ENCODE results near the gene VPS16. TPM values are rescaled to one million over a fixed set of nuclear protein-coding genes. Genes with fewer than 3 reads are reported as not detected.

VPS16 gene
- total and polyA plus RNA-seq, 2 donors (not counting 1 experiment from before 2014, with no cell fraction given), result 32.9 to 46.1 TPM

- DNase-seq (ENCODE audit: low read depth in 2 of 2), result no peak
- Histone ChIP-seq H3K4me1 (ENCODE audit: control insufficient read depth, extremely low read depth, insufficient read depth, low read length) (no peaks in the 10 kb centered on the region), H3K36me3 (ENCODE audit: control insufficient read depth, insufficient read depth, low read length) (no peaks in the 10 kb centered on the region), H3K27ac (ENCODE audit: insufficient read depth, low read length) (no peak overlapping the region), H3K4me2 (ENCODE audit: extremely low read depth, insufficient read depth, low read length) (no peak overlapping the region), H4K20me1 (ENCODE audit: control insufficient read depth, extremely low read depth, insufficient read depth, low read length) (no peaks in the 10 kb centered on the region), H3K9me3 (ENCODE audit: control insufficient read depth, insufficient read depth, low read depth, low read length) (no peaks in the 10 kb centered on the region), H2AFZ (ENCODE audit: low read length) (no peak overlapping the region), H3K27me3 (ENCODE audit: control insufficient read depth, insufficient read depth, low read length) (no peaks in the 10 kb centered on the region), H3K9ac (ENCODE audit: insufficient read depth, low read length) (no peak overlapping the region), H3K79me2 (ENCODE audit: control insufficient read depth, insufficient read depth, low read length) (no peaks in the 10 kb centered on the region), H3K4me3 (replicated peaks in 1 of 4; ENCODE audit: control extremely low read depth in 1 of 4, insufficient read depth in 1 of 4, low read depth in 3 of 4, low read length in 4 of 4) (no peak overlapping the region)
- no peak for TF ChIP-seq EZH2 (IDR thresholded peaks at IDR 0.05; ENCODE audit: low read length, missing control alignments)
- TF ChIP-seq, protein P1, sequence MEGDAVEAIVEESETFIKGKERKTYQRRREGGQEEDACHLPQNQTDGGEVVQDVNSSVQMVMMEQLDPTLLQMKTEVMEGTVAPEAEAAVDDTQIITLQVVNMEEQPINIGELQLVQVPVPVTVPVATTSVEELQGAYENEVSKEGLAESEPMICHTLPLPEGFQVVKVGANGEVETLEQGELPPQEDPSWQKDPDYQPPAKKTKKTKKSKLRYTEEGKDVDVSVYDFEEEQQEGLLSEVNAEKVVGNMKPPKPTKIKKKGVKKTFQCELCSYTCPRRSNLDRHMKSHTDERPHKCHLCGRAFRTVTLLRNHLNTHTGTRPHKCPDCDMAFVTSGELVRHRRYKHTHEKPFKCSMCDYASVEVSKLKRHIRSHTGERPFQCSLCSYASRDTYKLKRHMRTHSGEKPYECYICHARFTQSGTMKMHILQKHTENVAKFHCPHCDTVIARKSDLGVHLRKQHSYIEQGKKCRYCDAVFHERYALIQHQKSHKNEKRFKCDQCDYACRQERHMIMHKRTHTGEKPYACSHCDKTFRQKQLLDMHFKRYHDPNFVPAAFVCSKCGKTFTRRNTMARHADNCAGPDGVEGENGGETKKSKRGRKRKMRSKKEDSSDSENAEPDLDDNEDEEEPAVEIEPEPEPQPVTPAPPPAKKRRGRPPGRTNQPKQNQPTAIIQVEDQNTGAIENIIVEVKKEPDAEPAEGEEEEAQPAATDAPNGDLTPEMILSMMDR (conservative IDR thresholded peaks at IDR 0.05 in 1 of 2, IDR thresholded peaks at IDR 0.05 in 1 of 2; ENCODE audit: low read depth in 1 of 2, low read length in 2 of 2), result no peak
These were observed 69.4 kb downstream of the VPS16 start for GRCh38 chr20:2909953-2910352.

DNA sequence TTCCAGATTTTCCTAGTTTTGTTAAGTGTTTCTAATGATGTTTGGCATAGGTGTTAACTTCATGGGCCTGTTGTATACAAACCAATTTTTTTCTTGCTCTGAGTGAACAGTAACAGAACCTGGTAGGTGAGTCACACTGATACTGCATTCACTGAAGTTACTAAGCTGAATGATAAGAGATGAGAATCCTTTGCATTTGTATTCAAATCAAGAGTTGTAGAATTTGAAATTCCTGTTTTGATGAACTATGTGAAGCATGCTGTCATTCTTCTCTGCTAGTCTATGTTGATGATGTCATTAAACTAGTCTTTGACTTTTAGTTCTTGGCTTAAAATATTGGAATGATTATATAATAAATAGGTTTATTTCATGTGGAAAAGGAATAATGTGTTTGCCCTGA is 70.7 kb downstream of the VPS16 start:
- H3K4me2 ChIP-seq (ENCODE audit: extremely low read depth, insufficient read depth, low read length), result no peak overlapping the region
- H3K79me2 ChIP-seq (ENCODE audit: control insufficient read depth, insufficient read depth, low read length), result no peaks in the 10 kb centered on the region
- no peaks in the 10 kb centered on the region for H4K20me1 ChIP-seq (ENCODE audit: control insufficient read depth, extremely low read depth, insufficient read depth, low read length)
- no peaks in the 10 kb centered on the region for H3K9me3 ChIP-seq (ENCODE audit: control insufficient read depth, insufficient read depth, low read depth, low read length)
- H3K36me3 ChIP-seq (ENCODE audit: control insufficient read depth, insufficient read depth, low read length), result no peaks in the 10 kb centered on the region
- H3K4me1 ChIP-seq (ENCODE audit: control insufficient read depth, extremely low read depth, insufficient read depth, low read length), result no peaks in the 10 kb centered on the region
- DNase-seq (ENCODE audit: low read depth in 2 of 2), result peak in 1 of 2 donors; percentile 23
- no peak overlapping the region for H3K27ac ChIP-seq (ENCODE audit: insufficient read depth, low read length)
- no peaks in the 10 kb centered on the region for H3K27me3 ChIP-seq (ENCODE audit: control insufficient read depth, insufficient read depth, low read length)
- no peak overlapping the region for H3K9ac ChIP-seq (ENCODE audit: insufficient read depth, low read length)
- TF ChIP-seq, protein P1 (conservative IDR thresholded peaks at IDR 0.05 in 1 of 2, IDR thresholded peaks at IDR 0.05 in 1 of 2; ENCODE audit: low read depth in 1 of 2, low read length in 2 of 2), result no peak
- no peak for TF ChIP-seq EZH2 (IDR thresholded peaks at IDR 0.05; ENCODE audit: low read length, missing control alignments)
- no peak overlapping the region for H3K4me3 ChIP-seq (replicated peaks in 1 of 4; ENCODE audit: control extremely low read depth in 1 of 4, insufficient read depth in 1 of 4, low read depth in 3 of 4, low read length in 4 of 4)
- H2AFZ ChIP-seq (ENCODE audit: low read length), result no peak overlapping the region

- no peak for TF ChIP-seq EZH2 (IDR thresholded peaks at IDR 0.05; ENCODE audit: low read length, missing control alignments)
- TF ChIP-seq, protein P1 (conservative IDR thresholded peaks at IDR 0.05 in 1 of 2, IDR thresholded peaks at IDR 0.05 in 1 of 2; ENCODE audit: low read depth in 1 of 2, low read length in 2 of 2), result no peak
These were observed 73.6 kb downstream of the VPS16 start for GRCh38 chr20:2914160-2914559.

More at GRCh38 chr20:2914160-2914559, 73.6 kb downstream of the VPS16 start:
- Histone ChIP-seq H3K27me3 (ENCODE audit: control insufficient read depth, insufficient read depth, low read length) (no peaks in the 10 kb centered on the region), H3K9me3 (ENCODE audit: control insufficient read depth, insufficient read depth, low read depth, low read length) (no peaks in the 10 kb centered on the region), H4K20me1 (ENCODE audit: control insufficient read depth, extremely low read depth, insufficient read depth, low read length) (no peaks in the 10 kb centered on the region), H3K4me2 (ENCODE audit: extremely low read depth, insufficient read depth, low read length) (no peak overlapping the region), H3K79me2 (ENCODE audit: control insufficient read depth, insufficient read depth, low read length) (no peaks in the 10 kb centered on the region), H3K36me3 (ENCODE audit: control insufficient read depth, insufficient read depth, low read length) (no peaks in the 10 kb centered on the region), H3K27ac (ENCODE audit: insufficient read depth, low read length) (no peak overlapping the region), H3K4me3 (replicated peaks in 1 of 4; ENCODE audit: control extremely low read depth in 1 of 4, insufficient read depth in 1 of 4, low read depth in 3 of 4, low read length in 4 of 4) (no peak overlapping the region), H3K9ac (ENCODE audit: insufficient read depth, low read length) (no peak overlapping the region), H3K4me1 (ENCODE audit: control insufficient read depth, extremely low read depth, insufficient read depth, low read length) (no peaks in the 10 kb centered on the region), H2AFZ (ENCODE audit: low read length) (no peak overlapping the region)
- DNase-seq (ENCODE audit: low read depth in 2 of 2), result peak in 1 of 2 donors; percentile 19

Other genes starting within 250 kb of the VPS16 start
- 114 and 117 TPM in 2 replicates for gene NOP56, start 188.1 kb upstream of the VPS16 start, total RNA-seq
- gene NOP56, start 188.1 kb upstream of the VPS16 start, polyA plus RNA-seq, result 108 and 180 TPM in 2 replicates
- 77.0 and 86.0 TPM in 2 replicates for gene IDH3B, start 176.5 kb upstream of the VPS16 start, total RNA-seq
- gene IDH3B, start 176.5 kb upstream of the VPS16 start, polyA plus RNA-seq, result 98.2 and 130 TPM in 2 replicates
- gene EBF4, start 148.0 kb upstream of the VPS16 start, total RNA-seq, result 0.99 and 2.1 TPM in 2 replicates
- 0.16 and 0.35 TPM in 2 replicates for gene EBF4, start 148.0 kb upstream of the VPS16 start, polyA plus RNA-seq
- 0.50 and 10.3 TPM in 2 replicates for gene CPXM1, start 40.1 kb upstream of the VPS16 start, total RNA-seq
- 0.92 and 11.2 TPM in 2 replicates for gene CPXM1, start 40.1 kb upstream of the VPS16 start, polyA plus RNA-seq
- gene C20orf141, start 25.8 kb upstream of the VPS16 start, total RNA-seq, result not detected in 2 replicates
- 0.36 and 0.57 TPM in 2 replicates for gene C20orf141, start 25.8 kb upstream of the VPS16 start, polyA plus RNA-seq
- gene TMEM239, start 24.4 kb upstream of the VPS16 start, total RNA-seq, result under 0.01 TPM in 1 of 2 replicates, not detected in the other
- gene TMEM239, start 24.4 kb upstream of the VPS16 start, polyA plus RNA-seq, result 0.03 TPM in 1 of 2 replicates, not detected in the other
- 26.4 and 36.0 TPM in 2 replicates for gene PCED1A, start 90 bp upstream of the VPS16 start, total RNA-seq
- gene PCED1A, start 90 bp upstream of the VPS16 start, polyA plus RNA-seq, result 10.3 and 16.4 TPM in 2 replicates
- 22.3 and 27.9 TPM in 2 replicates for gene PTPRA, start 32.7 kb downstream of the VPS16 start, total RNA-seq
- 106 and 127 TPM in 2 replicates for gene PTPRA, start 32.7 kb downstream of the VPS16 start, polyA plus RNA-seq
- gene GNRH2, start 202.9 kb downstream of the VPS16 start, total RNA-seq, result not detected in 2 replicates
- not detected in 2 replicates for gene GNRH2, start 202.9 kb downstream of the VPS16 start, polyA plus RNA-seq
- 37.0 and 42.6 TPM in 2 replicates for gene MRPS26, start 205.3 kb downstream of the VPS16 start, total RNA-seq
- 16.1 and 19.2 TPM in 2 replicates for gene MRPS26, start 205.3 kb downstream of the VPS16 start, polyA plus RNA-seq
- not detected in 2 replicates for gene OXT, start 230.9 kb downstream of the VPS16 start, total RNA-seq
- not detected in 2 replicates for gene OXT, start 230.9 kb downstream of the VPS16 start, polyA plus RNA-seq
- not detected in 2 replicates for gene AVP, start 244.0 kb downstream of the VPS16 start, total RNA-seq
- gene AVP, start 244.0 kb downstream of the VPS16 start, polyA plus RNA-seq, result not detected in 2 replicates

All from fibroblast of lung (primary cell).